K562 (cell line): ENCODE measurements around the gene EGFL7. TPM values are rescaled to one million over a fixed set of nuclear protein-coding genes. Genes with fewer than 3 reads are reported as not detected.
A peak's percentile ranks its signal among the peaks of the same experiment; 100 is the strongest.

ENCODE experiments used
- ATAC-seq: fragments of 200-7000 bp; cut with Tn5 transposase; 3 replicates; pipeline ENCODE4 v1.9.1; 2020; ENCODE audit warnings: moderate library complexity
- BruUV-seq: library from RNA; stranded (reverse); fragments of 400-500 nt; replicated peaks from 2 replicates; lab custom pipeline; 2021; lab: Mats Ljungman, UMichigan
- CTCF ChIA-PET: fragments of 300-600 bp; formaldehyde crosslinking; extraction: SDS; loops from one replicate; lab custom pipeline; 2021; ENCODE audit warnings: low intra/inter-chr PET ratio; lab: Yijun Ruan, JAX
- POLR2A ChIA-PET: fragments of 300-600, 350-650 bp; sonication (Branson Sonifier 250); formaldehyde crosslinking; extraction: SDS; loops from one replicate; lab custom pipeline; 2021; ENCODE audit warnings: antibody characterized with exemption, inconsistent platforms; lab: Yijun Ruan, JAX
- DNase-seq, 4 experiments: peaks; one replicate each; pipeline versions ENCODE4 v3.0.0 to v3.0.0-alpha.2; 2011 to 2018; ENCODE audit warnings: low spot score in 3 of 4, mixed read lengths in 3 of 4; ENCODE audit errors: extremely low read depth in 1 of 4
- FAIRE-seq: peaks from 2 replicates; lab custom pipeline; 2011; peaks lifted over from hg19 to GRCh38; lab: Jason Lieb, UNC
- H2AFZ ChIP-seq: 2 replicates; pipeline ENCODE4 v1.6.0; 2011; ENCODE audit warnings: low read depth, low read length, control low read depth, inconsistent platforms
- H3K27ac ChIP-seq: fragments of 200-600 bp; 3 replicates; pipeline ENCODE4 v1.8.0; 2011; ENCODE audit warnings: low read depth, mild to moderate bottlenecking, control low read depth, inconsistent platforms, low read length, moderate library complexity, mixed read lengths; ENCODE audit errors: extremely low read depth
- H3K27me3 ChIP-seq, 2 experiments: fragments of 300-600 bp in 1 of 2; 2 replicates in 1 of 2; 3 replicates in 1 of 2; pipeline versions ENCODE4 v1.6.0 to v1.8.0; 2011; ENCODE audit warnings: inconsistent platforms in 2 of 2, low read length in 2 of 2, mild to moderate bottlenecking in 1 of 2, mixed read lengths in 1 of 2, moderate library complexity in 1 of 2; ENCODE audit not compliant: control insufficient read depth in 2 of 2, insufficient read depth in 2 of 2
- H3K36me3 ChIP-seq: fragments of 300-600 bp; 3 replicates; pipeline ENCODE4 v1.8.0; 2011; ENCODE audit warnings: mild to moderate bottlenecking, low read length, inconsistent platforms; ENCODE audit not compliant: control insufficient read depth, insufficient read depth
- H3K4me1 ChIP-seq, 2 experiments: fragments of 200-600 bp in 1 of 2; replicated peaks in 1 of 2; 2 replicates in 1 of 2; 3 replicates in 1 of 2; pipeline versions ENCODE4 v1.5.1 to v1.8.0; 2011; ENCODE audit warnings: inconsistent platforms in 2 of 2, low read length in 2 of 2, mild to moderate bottlenecking in 1 of 2, mixed read lengths in 1 of 2, moderate library complexity in 1 of 2; ENCODE audit not compliant: control insufficient read depth in 2 of 2, insufficient read depth in 2 of 2
- H3K4me2 ChIP-seq: 2 replicates; pipeline ENCODE4 v1.6.1; 2011; ENCODE audit warnings: low read length, control low read depth, inconsistent platforms, mixed read lengths; ENCODE audit not compliant: insufficient read depth
- H3K4me3 ChIP-seq: fragments of 200-600 bp; sonication (generic), shearing (Covaris generic); 2 replicates; pipeline ENCODE4 v1.5.1; 2016; ENCODE audit warnings: control low read depth, inconsistent platforms
- H3K79me2 ChIP-seq: fragments of 200-600 bp; 3 replicates; pipeline ENCODE4 v1.8.0; 2011; ENCODE audit warnings: low read length, inconsistent platforms; ENCODE audit not compliant: control insufficient read depth, insufficient read depth
- H3K9ac ChIP-seq, 2 experiments: 2 replicates each; pipeline versions ENCODE4 v1.6.0 to v1.6.1; 2011; ENCODE audit warnings: low read depth in 2 of 2, low read length in 2 of 2, control low read depth in 1 of 2, inconsistent platforms in 1 of 2, mild to moderate bottlenecking in 1 of 2, mixed read lengths in 1 of 2; ENCODE audit not compliant: insufficient read depth in 1 of 2
- H3K9me1 ChIP-seq: one replicate; pipeline ENCODE4 v1.6.0; 2011; ENCODE audit warnings: inconsistent platforms, mild to moderate bottlenecking, low read length, moderate library complexity; ENCODE audit not compliant: control insufficient read depth, insufficient read depth
- H3K9me3 ChIP-seq: replicated peaks from 2 replicates; pipeline ENCODE4 v1.5.1; 2011; ENCODE audit warnings: low read depth, low read length, inconsistent platforms; ENCODE audit not compliant: control insufficient read depth, insufficient read depth
- H4K20me1 ChIP-seq: replicated peaks from 2 replicates; pipeline ENCODE4 v1.6.1; 2011; ENCODE audit warnings: low read length, inconsistent platforms, mixed read lengths; ENCODE audit not compliant: control insufficient read depth, insufficient read depth
- CREB3 ChIP-seq: fragments of 450-650 bp; conservative IDR thresholded peaks from 2 replicates; pipeline ENCODE4 v1.6.1; 2016; ENCODE audit warnings: missing genetic modification characterization, low read depth, mild to moderate bottlenecking, missing compliant biosample characterization, moderate library complexity
- GABPB2 ChIP-seq: fragments of 250-450 bp; sonication (Bioruptor Pico); conservative IDR thresholded peaks from 2 replicates; pipeline ENCODE4 v1.5.1; 2021; ENCODE audit warnings: mild to moderate bottlenecking
- HNRNPH1 ChIP-seq: fragments of 200-400 bp; formaldehyde crosslinking; optimal IDR thresholded peaks from 2 replicates; pipeline ENCODE3; 2017; ENCODE audit warnings: low read depth, mild to moderate bottlenecking, low read length, moderate library complexity
- JUNB ChIP-seq: fragments of 450-650 bp; formaldehyde crosslinking; conservative IDR thresholded peaks from 2 replicates; pipeline ENCODE4 v1.4.0; 2020; ENCODE audit warnings: mild to moderate bottlenecking
- NFATC3 ChIP-seq: fragments of 450-650 bp; IDR thresholded peaks from 2 replicates; pipeline ENCODE4 v1.6.1; 2017; ENCODE audit warnings: mild to moderate bottlenecking
- NONO ChIP-seq, 2 experiments: fragments of 200-400 bp in 1 of 2; fragments of 450-650 bp in 1 of 2; formaldehyde crosslinking in 1 of 2; IDR thresholded peaks; 2 replicates each; pipeline ENCODE4 v1.6.1; 2017; ENCODE audit warnings: low read depth in 2 of 2, mild to moderate bottlenecking in 2 of 2, moderate library complexity in 2 of 2, low read length in 1 of 2
- NUFIP1 ChIP-seq: fragments of 450-650 bp; IDR thresholded peaks from 2 replicates; pipeline ENCODE4 v1.6.1; 2018; ENCODE audit not compliant: partially characterized antibody
- POLR2G ChIP-seq: fragments of 200-400 bp; formaldehyde crosslinking; IDR thresholded peaks from 2 replicates; pipeline ENCODE4 v1.6.1; 2017; ENCODE audit warnings: low read depth, mild to moderate bottlenecking, antibody characterized with exemption, low read length, moderate library complexity
- STAG1 ChIP-seq: sonication (generic); formaldehyde crosslinking; IDR thresholded peaks from 2 replicates; pipeline ENCODE4 v1.5.0; 2020; ENCODE audit warnings: missing genetic modification reagents, borderline replicate concordance
- TSC22D4 ChIP-seq: fragments of 450-650 bp; IDR thresholded peaks from 2 replicates; pipeline ENCODE4 v1.6.1; 2016; ENCODE audit warnings: missing genetic modification characterization, missing biosample characterization, control low read depth
- XRCC3 ChIP-seq: fragments of 450-650 bp; IDR thresholded peaks from 2 replicates; pipeline ENCODE4 v1.6.1; 2017; ENCODE audit warnings: mild to moderate bottlenecking, moderate library complexity
- ZNF239 ChIP-seq: fragments of 250-450 bp; sonication (Bioruptor Pico); IDR thresholded peaks from 2 replicates; pipeline ENCODE4 v1.4.0; 2020; ENCODE audit warnings: mild to moderate bottlenecking
- ZNF398 ChIP-seq: fragments of 250-450 bp; sonication (Bioruptor Pico); IDR thresholded peaks from 2 replicates; pipeline ENCODE4 v1.8.0; 2021; ENCODE audit warnings: moderate library complexity, mild to moderate bottlenecking, inconsistent platforms
- ZNF436 ChIP-seq: fragments of 250-450, 450-650 bp; sonication (Bioruptor Pico); formaldehyde crosslinking; IDR thresholded peaks from 2 replicates; pipeline ENCODE4 v1.7.0; 2020; ENCODE audit warnings: mild to moderate bottlenecking
- WGBS: fragments of 100-300 bp; shearing (Covaris generic); methylation state at CpG from one replicate; pipeline ENCODE4 v1.1.6; 2016; ENCODE audit warnings: low coverage, mixed read lengths; ENCODE audit not compliant: insufficient coverage; ENCODE audit errors: missing lambda C conversion rate; 5-methylcytosine and 5-hydroxymethylcytosine counted together
- in situ Hi-C: fragments of 300-500 bp; cut with MboI; formaldehyde crosslinking; loops from 4 replicates; pipeline ENCODE4 v1.15.0; 2018; ENCODE audit warnings: inconsistent platforms, mixed read lengths
- intact Hi-C: fragments of 100-400 bp; cut with micrococcal nuclease; formaldehyde crosslinking; loops from 2 replicates; pipeline ENCODE4 v1.14.2; 2022
- polyA plus RNA-seq, 8 experiments: library from polyadenylated mRNA; depleted of rRNA in 4 of 8; stranded (reverse) in 5 of 8; unstranded in 3 of 8; fragments of >200 nt; fragmentation: Nextera tagmentation in 2 of 8; fragmentation: Illumina TruSeq in 1 of 8; extraction: Ambion mirVana in 2 of 8; extraction: Trizol in 1 of 8; gene quantifications; 2 replicates each; pipeline versions ENCODE4 v1.2.1 to v1.2.3, GENCODE V29; 2011 to 2014; ENCODE audit warnings: inconsistent platforms in 1 of 8, missing spikeins in 1 of 8
- total RNA-seq, 7 experiments: library from RNA; depleted of rRNA in 6 of 7; stranded (reverse); fragments of >200 nt in 6 of 7; fragmentation: Illumina TruSeq in 2 of 7; extraction: Trizol in 2 of 7; gene quantifications; 2 replicates each; pipeline versions ENCODE4 v1.2.1 to v1.2.3, GENCODE V29; 2011 to 2021; ENCODE audit warnings: low replicate concordance in 1 of 7
- TF ChIP-seq, protein P1 (sequence below): fragments of 450-650 bp; IDR thresholded peaks from 2 replicates; pipeline ENCODE4 v1.6.1; 2017; ENCODE audit warnings: mild to moderate bottlenecking, moderate library complexity

Gene EGFL7
- total and polyA plus RNA-seq, 9 of the 15 experiments (the other 6 are each of a cell fraction or from before 2014, with no cell fraction given): 1.5 to 286 (median 55.5) TPM

DNA sequence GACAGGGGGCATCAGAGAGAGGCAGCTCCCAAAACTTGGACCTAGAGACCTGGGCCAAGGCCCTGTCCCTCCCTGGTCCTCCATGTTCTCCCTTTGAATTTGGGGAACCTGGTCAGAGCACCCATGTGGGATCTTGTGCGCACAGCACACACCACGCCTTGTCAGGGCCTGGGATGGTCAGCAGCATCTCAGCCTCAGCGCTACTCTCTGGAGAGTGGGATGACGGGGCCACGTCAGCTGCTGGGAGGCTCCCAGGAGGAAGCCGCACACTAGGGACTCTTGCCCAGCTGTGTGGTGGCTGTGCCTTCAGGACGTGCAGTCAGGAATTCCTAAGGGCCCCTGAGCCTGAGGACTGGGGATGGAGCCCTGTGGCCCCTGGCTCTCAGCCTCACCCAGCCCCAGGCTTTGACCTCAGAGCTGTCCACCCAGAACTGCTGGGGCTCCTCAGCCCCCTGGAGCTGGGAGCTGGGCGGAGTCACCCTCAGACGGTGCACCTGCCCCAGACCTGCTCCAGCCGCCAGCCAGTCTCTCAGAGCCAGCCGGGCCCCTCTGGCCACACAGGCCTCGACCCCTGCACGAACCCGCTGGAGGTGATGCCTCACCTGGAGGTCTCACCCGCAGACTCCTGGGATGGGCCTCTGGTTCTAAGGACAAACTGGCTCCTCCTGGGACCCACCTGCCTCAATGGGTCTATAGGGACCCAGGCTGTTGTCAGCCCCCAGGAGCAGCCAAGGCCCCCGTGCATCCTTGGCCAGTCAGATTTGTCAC is 38.3 kb upstream of the EGFL7 start:
- ChIA-PET CTCF (interaction anchor here (1.7 to 2.3 kb wide), 2 partner anchors 136 to 139 kb away, joined by 11 to 23 read pairs; no protein-coding TSS in a partner anchor), POLR2A (interaction anchor here (0.9 kb wide), 1 partner anchor 162 kb away, joined by 4 read pairs; no protein-coding TSS in a partner anchor)
- ATAC-seq: 0 out of 3 replicates have a peak, but pooled peaks have one; percentile 6
- Histone ChIP-seq H4K20me1 (peaks cover 18% of the 10 kb centered on the region; the same call in 1 of the 2 replicates), H3K79me2 (no peaks in the 10 kb centered on the region), H3K36me3 (no peaks in the 10 kb centered on the region), H3K9ac (no peak overlapping the region), H3K4me3 (no peak overlapping the region), H3K4me2 (no peak overlapping the region), H3K27me3 (peaks cover 0 to 12% of the 10 kb centered on the region in 2 experiments; a peak in 1 of 5 replicates), H3K9me3 (no peaks in the 10 kb centered on the region), H2AFZ (no peak overlapping the region), H3K27ac (no peak overlapping the region), H3K4me1 (peaks cover 0 to 92% of the 10 kb centered on the region in 2 experiments; a peak in 3 of 5 replicates), H3K9me1 (no peaks in the 10 kb centered on the region)
- TF ChIP-seq NONO (IDR thresholded peaks at IDR 0.05; ENCODE audit: low read depth in 2 of 2, low read length in 1 of 2): no peak
- TF ChIP-seq GABPB2 (CRISPR knock-in tag): no peak
- TF ChIP-seq NUFIP1: no peak
- peak; percentile 72 for TF ChIP-seq ZNF239 (CRISPR knock-in tag)
- no peak for TF ChIP-seq ZNF398 (CRISPR knock-in tag)
- TF ChIP-seq NFATC3: no peak
- no peak for TF ChIP-seq ZNF436 (CRISPR knock-in tag)
- TF ChIP-seq STAG1: no peak
- TF ChIP-seq TSC22D4: no peak
- no peak for TF ChIP-seq HNRNPH1
- TF ChIP-seq CREB3 (tag): no peak
- TF ChIP-seq, protein P1, sequence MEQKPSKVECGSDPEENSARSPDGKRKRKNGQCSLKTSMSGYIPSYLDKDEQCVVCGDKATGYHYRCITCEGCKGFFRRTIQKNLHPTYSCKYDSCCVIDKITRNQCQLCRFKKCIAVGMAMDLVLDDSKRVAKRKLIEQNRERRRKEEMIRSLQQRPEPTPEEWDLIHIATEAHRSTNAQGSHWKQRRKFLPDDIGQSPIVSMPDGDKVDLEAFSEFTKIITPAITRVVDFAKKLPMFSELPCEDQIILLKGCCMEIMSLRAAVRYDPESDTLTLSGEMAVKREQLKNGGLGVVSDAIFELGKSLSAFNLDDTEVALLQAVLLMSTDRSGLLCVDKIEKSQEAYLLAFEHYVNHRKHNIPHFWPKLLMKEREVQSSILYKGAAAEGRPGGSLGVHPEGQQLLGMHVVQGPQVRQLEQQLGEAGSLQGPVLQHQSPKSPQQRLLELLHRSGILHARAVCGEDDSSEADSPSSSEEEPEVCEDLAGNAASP: no peak
- no peak for TF ChIP-seq XRCC3
- peak; percentile 11; the same call in 1 of the 2 replicates for TF ChIP-seq POLR2G
- TF ChIP-seq JUNB (CRISPR knock-in tag): no peak
- 14% methylated on average over 14 of the region's 16 CpGs for WGBS
- in situ Hi-C loops (no loop called here), intact Hi-C loops (loop anchor here (10.0 kb wide), 1 partner anchor 80 kb away; the partner anchor contains the start of gene NOTCH1)
- no peak for DNase-seq
- FAIRE-seq: no peak
- BruUV-seq: no TSS peak
